Measurements from ENCODE around the gene ZNF841.

Gene ZNF841

DNA sequence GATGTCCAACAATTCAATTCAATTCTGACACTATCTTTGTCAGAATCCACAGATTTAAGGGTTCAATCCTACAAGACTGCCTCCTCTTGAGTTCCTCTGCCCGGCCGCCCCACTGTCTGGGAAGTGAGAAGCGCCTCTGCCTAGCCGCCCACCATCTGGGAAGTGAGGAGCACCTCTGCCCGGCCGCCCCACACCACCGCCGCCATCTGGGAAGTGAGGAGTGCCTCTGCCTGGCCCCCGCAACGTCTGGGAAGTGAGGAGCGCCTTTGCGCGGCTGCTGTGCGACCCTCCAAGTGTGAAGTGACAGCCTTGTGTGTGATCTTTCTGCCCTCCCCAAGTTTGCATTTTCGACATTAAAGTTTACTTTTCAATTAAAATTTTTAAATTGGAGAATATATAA, 73.4 kb downstream of the ZNF841 start:
- no peak overlapping the region for H3K4me3 ChIP-seq (ENCODE audit: low read length)
- DNase-seq (ENCODE audit: low read depth) = no peak
- H3K9ac ChIP-seq (ENCODE audit: low read length) = no peak overlapping the region
- no peaks in the 10 kb centered on the region for H3K27me3 ChIP-seq (replicated peaks; ENCODE audit: control insufficient read depth, insufficient read depth, low read length)
- peaks cover 30% of the 10 kb centered on the region for H3K9me3 ChIP-seq (ENCODE audit: control insufficient read depth, low read length)
- H3K4me1 ChIP-seq (ENCODE audit: control insufficient read depth, insufficient read depth, low read length) = peaks cover 2% of the 10 kb centered on the region
- H3K36me3 ChIP-seq (ENCODE audit: control insufficient read depth, insufficient read depth, low read length, severe bottlenecking) = peaks cover 82% of the 10 kb centered on the region

DNA sequence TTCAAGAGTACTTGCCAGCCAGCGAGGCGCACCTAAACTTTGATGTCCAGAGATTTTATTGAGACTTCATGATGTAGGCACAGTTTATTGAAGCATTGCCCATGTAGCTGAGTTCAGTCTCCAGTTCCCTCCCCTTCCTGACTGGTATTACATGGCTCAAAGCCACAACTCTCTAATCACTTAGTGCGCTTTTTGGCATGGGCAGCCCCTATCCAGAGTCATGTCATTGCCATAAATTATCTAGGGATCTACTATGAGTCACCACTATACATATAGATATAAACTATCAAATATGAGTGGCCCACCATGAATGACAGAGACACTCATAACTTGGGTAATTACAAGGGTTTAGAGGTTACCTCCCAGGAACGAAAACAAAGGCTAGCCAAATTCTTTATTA, 75.1 kb downstream of the ZNF841 start:
- H3K4me3 ChIP-seq (ENCODE audit: low read length) = no peak overlapping the region

More for the DNA sequence above, 75.1 kb downstream of the ZNF841 start:
- H3K9ac ChIP-seq (ENCODE audit: low read length) = no peak overlapping the region
- H3K9me3 ChIP-seq (ENCODE audit: control insufficient read depth, low read length) = peaks cover 47% of the 10 kb centered on the region
- DNase-seq (ENCODE audit: low read depth) = no peak
- H3K4me1 ChIP-seq (ENCODE audit: control insufficient read depth, insufficient read depth, low read length) = no peaks in the 10 kb centered on the region
- no peaks in the 10 kb centered on the region for H3K27me3 ChIP-seq (replicated peaks; ENCODE audit: control insufficient read depth, insufficient read depth, low read length)
- H3K36me3 ChIP-seq (ENCODE audit: control insufficient read depth, insufficient read depth, low read length, severe bottlenecking) = peaks cover 95% of the 10 kb centered on the region

All from adipocyte (in vitro differentiated cells).